ENCODE results near the gene GAS7. TPM values are rescaled to one million over a fixed set of nuclear protein-coding genes. Genes with fewer than 3 reads are reported as not detected.

GAS7 gene
- total and polyA plus RNA-seq, 2 experiments from 2014 or later, result 25.8 to 27.3 TPM

DNA sequence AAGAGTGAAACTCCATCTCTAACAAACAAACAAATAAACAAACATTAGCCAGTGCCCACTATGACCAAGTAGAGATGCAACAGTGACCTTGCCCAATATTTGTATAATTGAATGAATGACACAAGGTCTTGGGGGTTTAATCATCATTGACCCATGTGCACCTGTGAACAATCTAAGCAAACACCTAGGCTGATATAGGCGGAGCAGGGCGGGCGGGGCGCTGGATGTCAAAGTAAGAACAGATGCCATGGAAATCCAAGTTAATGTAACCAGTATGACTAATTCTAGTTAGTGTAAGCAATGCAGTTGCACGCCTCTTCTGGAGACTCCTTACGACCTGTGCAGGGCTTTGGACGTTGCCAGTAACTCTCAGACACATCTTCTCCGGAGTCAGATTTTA lies 310.9 kb downstream of the GAS7 start:
- no peak overlapping the region for H3K4me3 ChIP-seq
- no peaks in the 10 kb centered on the region for H3K4me1 ChIP-seq (ENCODE audit: insufficient read depth)
- 76% methylated on average over 8 of the region's 8 CpGs for WGBS (ENCODE audit: low lambda C conversion rate, missing lambda C conversion rate)
- no peaks in the 10 kb centered on the region for H3K36me3 ChIP-seq (replicated peaks; ENCODE audit: insufficient read depth, low read depth)
- H3K9me2 ChIP-seq (replicated peaks; ENCODE audit: insufficient read depth), result no peaks in the 10 kb centered on the region
- no peak overlapping the region for H2AFZ ChIP-seq
- no peaks in the 10 kb centered on the region for H4K20me1 ChIP-seq (ENCODE audit: insufficient read depth, poor library complexity, severe bottlenecking)
- no peaks in the 10 kb centered on the region for H3K79me2 ChIP-seq
- peaks cover 8% of the 10 kb centered on the region for H3K9me3 ChIP-seq (ENCODE audit: low read depth)
- TF ChIP-seq CTCF (IDR thresholded peaks at IDR 0.05; ENCODE audit: poor library complexity), result no peak
- no peak for TF ChIP-seq EZH2 (IDR thresholded peaks at IDR 0.05; ENCODE audit: borderline replicate concordance)
- TF ChIP-seq EZH2phosphoT487 (IDR thresholded peaks at IDR 0.05; ENCODE audit: low read depth, severe bottlenecking, unreplicated experiment), result no peak
- no peaks in the 10 kb centered on the region for H3K27me3 ChIP-seq
- H3K27ac ChIP-seq, result no peak overlapping the region
- no peak for DNase-seq (ENCODE audit: low spot score)
- no peak overlapping the region for H3K4me2 ChIP-seq

GRCh38 chr17:9886141-9886930 lies 312.1 kb downstream of the GAS7 start:
- no peak for DNase-seq (ENCODE audit: low spot score)
- Histone ChIP-seq H4K20me1 (ENCODE audit: insufficient read depth, poor library complexity, severe bottlenecking) (no peaks in the 10 kb centered on the region), H3K27me3 (no peaks in the 10 kb centered on the region), H3K36me3 (replicated peaks; ENCODE audit: insufficient read depth, low read depth) (no peaks in the 10 kb centered on the region), H3K4me1 (ENCODE audit: insufficient read depth) (no peaks in the 10 kb centered on the region), H3K4me3 (no peak overlapping the region), H3K9me3 (ENCODE audit: low read depth) (peaks cover 8% of the 10 kb centered on the region), H3K9me2 (replicated peaks; ENCODE audit: insufficient read depth) (no peaks in the 10 kb centered on the region), H3K27ac (no peak overlapping the region), H2AFZ (no peak overlapping the region), H3K79me2 (no peaks in the 10 kb centered on the region), H3K4me2 (no peak overlapping the region)
- TF ChIP-seq EZH2phosphoT487 (IDR thresholded peaks at IDR 0.05; ENCODE audit: low read depth, severe bottlenecking, unreplicated experiment) (no peak), EZH2 (IDR thresholded peaks at IDR 0.05; ENCODE audit: borderline replicate concordance) (no peak), CTCF (IDR thresholded peaks at IDR 0.05; ENCODE audit: poor library complexity) (no peak)
- WGBS (ENCODE audit: low lambda C conversion rate, missing lambda C conversion rate), result 86% methylated on average over 5 of the region's 5 CpGs

DNA sequence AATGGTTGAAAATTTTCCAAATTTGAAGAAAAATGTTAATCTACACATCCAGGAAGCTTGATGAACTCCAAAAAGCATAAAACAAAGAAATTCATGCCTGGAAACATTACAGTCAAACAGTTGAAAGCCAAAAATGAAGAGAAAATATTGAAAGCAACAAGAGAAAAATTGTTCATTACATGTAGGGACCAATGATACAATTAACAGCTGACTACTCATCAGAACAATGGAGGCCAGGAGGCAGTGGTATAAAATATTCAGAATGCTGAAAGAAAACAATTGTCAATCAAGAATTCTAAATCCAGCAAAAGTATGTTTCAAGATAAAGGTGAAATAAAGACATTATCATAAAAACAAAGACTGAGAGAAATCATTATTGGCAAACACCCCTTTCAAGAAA lies 315.0 kb downstream of the GAS7 start:
- Histone ChIP-seq H3K79me2 (no peaks in the 10 kb centered on the region), H4K20me1 (ENCODE audit: insufficient read depth, poor library complexity, severe bottlenecking) (no peaks in the 10 kb centered on the region), H3K27me3 (no peaks in the 10 kb centered on the region), H3K4me1 (ENCODE audit: insufficient read depth) (no peaks in the 10 kb centered on the region), H2AFZ (no peak overlapping the region), H3K4me3 (no peak overlapping the region), H3K27ac (no peak overlapping the region), H3K9me3 (ENCODE audit: low read depth) (peaks cover 8% of the 10 kb centered on the region), H3K36me3 (replicated peaks; ENCODE audit: insufficient read depth, low read depth) (no peaks in the 10 kb centered on the region), H3K4me2 (no peak overlapping the region), H3K9me2 (replicated peaks; ENCODE audit: insufficient read depth) (no peaks in the 10 kb centered on the region)
- no peak for DNase-seq (ENCODE audit: low spot score)
- TF ChIP-seq EZH2phosphoT487 (IDR thresholded peaks at IDR 0.05; ENCODE audit: low read depth, severe bottlenecking, unreplicated experiment) (no peak), CTCF (IDR thresholded peaks at IDR 0.05; ENCODE audit: poor library complexity) (no peak), EZH2 (IDR thresholded peaks at IDR 0.05; ENCODE audit: borderline replicate concordance) (no peak)
